HCT116 (cell line): ENCODE data around the gene FADS6. TPM values are rescaled to one million over a fixed set of nuclear protein-coding genes. Genes with fewer than 3 reads are reported as not detected.

ENCODE experiments used
- ATAC-seq: fragments of 200-7000 bp; cut with Tn5 transposase; 2 replicates; pipeline ENCODE4 v1.9.1; 2020; ENCODE audit warnings: mild to moderate bottlenecking, moderate library complexity
- BruUV-seq: library from RNA; stranded (reverse); fragments of 400-500 nt; replicated peaks from 2 replicates; lab custom pipeline; 2021; lab: Mats Ljungman, UMichigan
- CTCF ChIA-PET: fragments of 300-600 bp; sonication (Branson Sonifier 250); formaldehyde crosslinking; loops from one replicate; lab custom pipeline; 2021; ENCODE audit warnings: antibody characterized with exemption; lab: Charles Lee
- POLR2A ChIA-PET: fragments of 300-600, 350-600 bp; sonication (Branson Sonifier 250); formaldehyde crosslinking; loops from one replicate; lab custom pipeline; 2021; ENCODE audit warnings: antibody characterized with exemption; lab: Charles Lee
- RAD21 ChIA-PET, 2 experiments: fragments of 300-600 bp; sonication (Branson Sonifier 250); formaldehyde crosslinking; loops; one replicate each; lab custom pipeline; 2023; ENCODE audit warnings: low total read pairs in 2 of 2; ENCODE audit not compliant: uncharacterized antibody in 2 of 2, unreplicated experiment in 2 of 2, low non-redundant PET in 1 of 2; lab: Charles Lee
- DNase-seq: peaks from one replicate; pipeline ENCODE4 v3.0.0-alpha.2; 2010; ENCODE audit warnings: low read depth, low spot score
- H2AFZ ChIP-seq: fragments of 200-600 bp; shearing (Covaris generic), sonication (generic); 2 replicates; pipeline ENCODE4 v1.6.1; 2017; ENCODE audit warnings: low read depth, mixed run types, mixed read lengths, antibody characterized with exemption, low read length; ENCODE audit not compliant: poor library complexity, severe bottlenecking
- H3K27ac ChIP-seq: 2 replicates; pipeline ENCODE4 v1.5.1; 2012; ENCODE audit warnings: low read depth, low read length
- H3K27me3 ChIP-seq: fragments of 200-600 bp; sonication (generic); 2 replicates; pipeline ENCODE4 v1.6.1; 2016; ENCODE audit warnings: mixed run types, low read length, mixed read lengths; ENCODE audit not compliant: insufficient read depth
- H3K36me3 ChIP-seq, 2 experiments: fragments of 200-500 bp in 1 of 2; fragments of 200-600 bp in 1 of 2; sonication (Bioruptor generic) in 1 of 2; sonication (generic) in 1 of 2; 2 replicates each; pipeline versions ENCODE4 v1.5.1 to v1.6.1; 2014 to 2016; ENCODE audit warnings: low read length in 2 of 2, inconsistent platforms in 1 of 2, mixed read lengths in 1 of 2, mixed run types in 1 of 2; ENCODE audit not compliant: insufficient read depth in 2 of 2, control insufficient read depth in 1 of 2
- H3K4me1 ChIP-seq, 2 experiments: fragments of 200-600 bp in 1 of 2; sonication (generic) in 1 of 2; 2 replicates each; pipeline versions ENCODE4 v1.5.1 to v1.6.1; 2012 to 2017; ENCODE audit warnings: low read length in 2 of 2, inconsistent platforms in 1 of 2, mild to moderate bottlenecking in 1 of 2, mixed read lengths in 1 of 2, mixed run types in 1 of 2, moderate library complexity in 1 of 2; ENCODE audit not compliant: insufficient read depth in 2 of 2, control insufficient read depth in 1 of 2
- H3K4me2 ChIP-seq: fragments of 200-600 bp; sonication (generic); 2 replicates; pipeline ENCODE4 v1.6.1; 2017; ENCODE audit warnings: mixed run types, low read length, mixed read lengths
- H3K4me3 ChIP-seq, 2 experiments: fragments of 200-600 bp in 1 of 2; sonication (generic) in 1 of 2; replicated peaks in 1 of 2; 2 replicates each; pipeline ENCODE4 v1.5.1; 2011 to 2016; ENCODE audit warnings: low read length in 2 of 2, control low read depth in 1 of 2, low read depth in 1 of 2, mild to moderate bottlenecking in 1 of 2, mixed read lengths in 1 of 2, mixed run types in 1 of 2
- H3K79me2 ChIP-seq: fragments of 200-600 bp; sonication (generic); 2 replicates; pipeline ENCODE4 v1.6.1; 2017; ENCODE audit warnings: mild to moderate bottlenecking, mixed run types, low read length, moderate library complexity, mixed read lengths; ENCODE audit not compliant: insufficient read depth
- H3K9ac ChIP-seq: fragments of 200-600 bp; sonication (generic); 2 replicates; pipeline ENCODE4 v1.6.1; 2016; ENCODE audit warnings: low read length, mixed read lengths
- H3K9me2 ChIP-seq: fragments of 200-600 bp; sonication (generic), shearing (Covaris generic); 2 replicates; pipeline ENCODE4 v1.6.1; 2017; ENCODE audit warnings: mixed run types, mild to moderate bottlenecking, moderate library complexity; ENCODE audit not compliant: insufficient read depth
- H3K9me3 ChIP-seq, 2 experiments: fragments of 200-500 bp in 1 of 2; fragments of 200-600 bp in 1 of 2; sonication (Bioruptor generic) in 1 of 2; sonication (generic) in 1 of 2; 2 replicates each; pipeline ENCODE4 v1.6.1; 2014 to 2017; ENCODE audit warnings: low read length in 2 of 2, mixed read lengths in 2 of 2, inconsistent platforms in 1 of 2, low read depth in 1 of 2, mild to moderate bottlenecking in 1 of 2, mixed run types in 1 of 2, moderate library complexity in 1 of 2; ENCODE audit not compliant: control insufficient read depth in 1 of 2, insufficient read depth in 1 of 2
- H4K20me1 ChIP-seq: fragments of 200-600 bp; sonication (generic), shearing (Covaris generic); 2 replicates; pipeline ENCODE4 v1.6.1; 2017; ENCODE audit warnings: mixed run types, mild to moderate bottlenecking, moderate library complexity; ENCODE audit not compliant: insufficient read depth
- EGR1 ChIP-seq: IDR thresholded peaks from 2 replicates; pipeline ENCODE4 v1.6.1; 2012; ENCODE audit warnings: low read depth
- ELF1 ChIP-seq: IDR thresholded peaks from 2 replicates; pipeline ENCODE4 v1.6.1; 2012; ENCODE audit warnings: low read depth, borderline replicate concordance
- FOSL1 ChIP-seq: IDR thresholded peaks from 2 replicates; pipeline ENCODE4 v1.6.1; 2012; ENCODE audit warnings: low read depth
- POLR2A ChIP-seq: IDR thresholded peaks from 2 replicates; pipeline ENCODE4 v1.7.0; 2011; ENCODE audit warnings: borderline replicate concordance; ENCODE audit not compliant: insufficient read depth, insufficient read length; ENCODE audit errors: extremely low read depth
- SP1 ChIP-seq: IDR thresholded peaks from 2 replicates; pipeline ENCODE4 v1.6.1; 2012; ENCODE audit warnings: low read depth
- ZFX ChIP-seq: fragments of 450-650 bp; IDR thresholded peaks from 2 replicates; pipeline ENCODE4 v1.6.1; 2017
- intact Hi-C: fragments of 100-400 bp; cut with micrococcal nuclease; formaldehyde crosslinking; loops from 2 replicates; pipeline ENCODE4 v1.10.0; 2022
- total RNA-seq: library from RNA; stranded (reverse); gene quantifications from one replicate; pipeline ENCODE4 v1.2.1, GENCODE V29; 2021; ENCODE audit not compliant: unreplicated experiment
- TF ChIP-seq, protein P1 (sequence below), 3 experiments: fragments of 200-600 bp in 1 of 3; sonication (generic) in 1 of 3; IDR thresholded peaks in 2 of 3; conservative IDR thresholded peaks in 1 of 3; 2 replicates each; pipeline ENCODE4 v1.5.1; 2012 to 2017; ENCODE audit warnings: low read depth in 2 of 3, low read length in 2 of 3, antibody characterized with exemption in 1 of 3, borderline replicate concordance in 1 of 3, control low read depth in 1 of 3, mild to moderate bottlenecking in 1 of 3, mixed read lengths in 1 of 3, mixed run types in 1 of 3, moderate library complexity in 1 of 3; ENCODE audit not compliant: insufficient read depth in 1 of 3

FADS6 gene
- total RNA-seq, 1 experiment from 2014 or later = not detected

DNA sequence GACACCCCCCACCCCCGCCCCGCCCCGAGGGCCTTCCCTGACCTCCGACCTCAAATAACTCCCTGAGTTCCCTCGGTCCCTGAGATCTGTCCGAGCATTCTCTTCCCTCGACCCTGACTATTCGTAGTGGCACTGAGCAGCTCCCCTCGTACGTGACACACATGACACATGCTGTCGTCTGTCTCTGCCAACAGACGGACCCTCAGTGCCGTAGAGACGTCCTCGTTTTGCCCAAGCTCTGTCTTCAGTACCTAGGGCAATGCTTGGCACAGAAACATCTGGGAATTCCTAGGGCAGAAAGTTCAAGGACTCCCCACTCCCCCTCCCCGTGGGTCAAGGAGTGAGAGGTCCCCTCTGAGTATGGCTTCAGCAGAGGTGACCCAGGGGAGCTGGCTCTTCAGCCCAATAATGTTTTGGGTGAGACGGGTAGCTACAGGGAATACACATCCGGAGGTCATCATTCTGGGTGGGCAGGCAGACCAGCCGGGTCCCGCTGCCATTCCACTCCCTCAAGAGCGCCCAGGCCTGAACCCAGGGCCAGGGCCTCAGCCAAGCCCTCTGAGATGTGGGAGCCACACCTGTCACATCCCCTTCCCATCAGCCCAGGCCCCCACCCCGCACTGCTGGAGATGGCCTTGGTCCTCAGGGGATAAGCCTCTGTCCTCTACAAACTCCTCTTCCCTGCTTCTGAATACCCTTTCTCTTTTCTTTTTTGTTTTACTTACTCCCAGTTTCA, 671 bp upstream of the FADS6 start:
- no TSS peak for BruUV-seq
- no peaks in the 10 kb centered on the region for H4K20me1 ChIP-seq
- no peak overlapping the region for H3K27ac ChIP-seq
- H2AFZ ChIP-seq = no peak overlapping the region
- H3K4me1 ChIP-seq = no peaks in the 10 kb centered on the region
- ATAC-seq (no peak), DNase-seq (no peak)
- RAD21 ChIA-PET = no interaction called here
- H3K4me3 ChIP-seq = no peak overlapping the region
- CTCF ChIA-PET = interaction anchor here (1.5 kb wide), 1 partner anchor 21 kb away, joined by 3 read pairs; the partner anchor contains the start of gene FDXR
- H3K9me3 ChIP-seq = no peaks in the 10 kb centered on the region
- H3K79me2 ChIP-seq = no peaks in the 10 kb centered on the region
- no peak overlapping the region for H3K4me2 ChIP-seq
- POLR2A ChIA-PET = interaction anchor here (1.0 to 2.2 kb wide), 3 partner anchors 12 to 21 kb away, joined by 3 to 10 read pairs (median 7); partner anchors contain the start of gene FDXR
- peaks cover 6% of the 10 kb centered on the region; the same call in 1 of the 2 replicates for H3K27me3 ChIP-seq
- TF ChIP-seq, protein P1, sequence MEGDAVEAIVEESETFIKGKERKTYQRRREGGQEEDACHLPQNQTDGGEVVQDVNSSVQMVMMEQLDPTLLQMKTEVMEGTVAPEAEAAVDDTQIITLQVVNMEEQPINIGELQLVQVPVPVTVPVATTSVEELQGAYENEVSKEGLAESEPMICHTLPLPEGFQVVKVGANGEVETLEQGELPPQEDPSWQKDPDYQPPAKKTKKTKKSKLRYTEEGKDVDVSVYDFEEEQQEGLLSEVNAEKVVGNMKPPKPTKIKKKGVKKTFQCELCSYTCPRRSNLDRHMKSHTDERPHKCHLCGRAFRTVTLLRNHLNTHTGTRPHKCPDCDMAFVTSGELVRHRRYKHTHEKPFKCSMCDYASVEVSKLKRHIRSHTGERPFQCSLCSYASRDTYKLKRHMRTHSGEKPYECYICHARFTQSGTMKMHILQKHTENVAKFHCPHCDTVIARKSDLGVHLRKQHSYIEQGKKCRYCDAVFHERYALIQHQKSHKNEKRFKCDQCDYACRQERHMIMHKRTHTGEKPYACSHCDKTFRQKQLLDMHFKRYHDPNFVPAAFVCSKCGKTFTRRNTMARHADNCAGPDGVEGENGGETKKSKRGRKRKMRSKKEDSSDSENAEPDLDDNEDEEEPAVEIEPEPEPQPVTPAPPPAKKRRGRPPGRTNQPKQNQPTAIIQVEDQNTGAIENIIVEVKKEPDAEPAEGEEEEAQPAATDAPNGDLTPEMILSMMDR (IDR thresholded peaks at IDR 0.05 in 2 of 3, conservative IDR thresholded peaks at IDR 0.05 in 1 of 3; ENCODE audit: borderline replicate concordance in 1 of 3, insufficient read depth in 1 of 3, low read depth in 2 of 3, low read length in 2 of 3) = no peak
- TF ChIP-seq ZFX (no peak), EGR1 (no peak), SP1 (no peak), FOSL1 (no peak), POLR2A (no peak), ELF1 (no peak)
- H3K36me3 ChIP-seq = no peaks in the 10 kb centered on the region
- H3K9ac ChIP-seq = no peak overlapping the region
- intact Hi-C loops = no loop called here
- H3K9me2 ChIP-seq = no peaks in the 10 kb centered on the region
